Mesenchymal stem cell (in vitro differentiated cells and primary cell): Measurements from ENCODE around the gene SNW1.
A peak's percentile ranks its signal among the peaks of the same experiment; 100 is the strongest.
"Not testable (repeated sequence)": the region's sequence is repeated elsewhere in the genome, so short reads cannot be mapped to it uniquely, and the experiment has no call there.

ENCODE experiments used
- DNase-seq: peaks from one replicate; pipeline ENCODE4 v3.0.0-alpha.2; 2013
- H2AFZ ChIP-seq: one replicate; pipeline ENCODE4 v1.6.1; 2013; ENCODE audit warnings: low read depth, mild to moderate bottlenecking, control low read depth, inconsistent platforms, low read length, moderate library complexity
- H2AK5ac ChIP-seq: 2 replicates; pipeline ENCODE4 v1.6.1; 2013; ENCODE audit warnings: low read length, moderate library complexity, mild to moderate bottlenecking, inconsistent platforms; ENCODE audit not compliant: severe bottlenecking
- H2BK120ac ChIP-seq: one replicate; pipeline ENCODE4 v1.6.1; 2013; ENCODE audit warnings: low read depth, mild to moderate bottlenecking, inconsistent platforms, low read length, moderate library complexity
- H2BK12ac ChIP-seq, 2 experiments: one replicate each; pipeline ENCODE4 v1.6.1; 2013; ENCODE audit warnings: inconsistent platforms in 2 of 2, low read length in 2 of 2, mild to moderate bottlenecking in 2 of 2, moderate library complexity in 2 of 2, control low read depth in 1 of 2
- H2BK15ac ChIP-seq: one replicate; pipeline ENCODE4 v1.6.1; 2013; ENCODE audit warnings: mild to moderate bottlenecking, low read depth, inconsistent platforms; ENCODE audit not compliant: poor library complexity, severe bottlenecking
- H2BK5ac ChIP-seq: 2 replicates; pipeline ENCODE4 v1.6.1; 2013; ENCODE audit warnings: low read depth, mild to moderate bottlenecking, low read length, control low read depth, inconsistent platforms; ENCODE audit not compliant: poor library complexity, severe bottlenecking
- H3K14ac ChIP-seq, 2 experiments: one replicate each; pipeline ENCODE4 v1.6.1; 2013; ENCODE audit warnings: inconsistent platforms in 2 of 2, low read length in 2 of 2, control low read depth in 1 of 2, mild to moderate bottlenecking in 1 of 2, moderate library complexity in 1 of 2
- H3K18ac ChIP-seq, 2 experiments: one replicate each; pipeline ENCODE4 v1.6.1; 2013; ENCODE audit warnings: inconsistent platforms in 2 of 2, low read length in 2 of 2, control low read depth in 1 of 2, low read depth in 1 of 2, mild to moderate bottlenecking in 1 of 2
- H3K23ac ChIP-seq, 2 experiments: one replicate each; pipeline ENCODE4 v1.6.1; 2013; ENCODE audit warnings: inconsistent platforms in 2 of 2, low read length in 2 of 2, mild to moderate bottlenecking in 2 of 2, moderate library complexity in 2 of 2, control low read depth in 1 of 2
- H3K27ac ChIP-seq: 2 replicates; pipeline ENCODE4 v1.5.1; 2013; ENCODE audit warnings: mild to moderate bottlenecking, moderate library complexity, low read length, control low read depth, inconsistent platforms; ENCODE audit not compliant: poor library complexity, severe bottlenecking
- H3K27me3 ChIP-seq, 2 experiments: 2 replicates each; pipeline versions ENCODE4 v1.6.1 to v1.7.0; 2013; ENCODE audit warnings: low read length in 2 of 2, mild to moderate bottlenecking in 2 of 2, moderate library complexity in 2 of 2, control low read depth in 1 of 2, inconsistent platforms in 1 of 2; ENCODE audit not compliant: control insufficient read depth in 1 of 2, insufficient read depth in 1 of 2
- H3K36me3 ChIP-seq, 2 experiments: 2 replicates each; pipeline versions ENCODE4 v1.6.1 to v1.7.0; 2013; ENCODE audit warnings: low read length in 2 of 2, control low read depth in 1 of 2, inconsistent platforms in 1 of 2, low read depth in 1 of 2, mild to moderate bottlenecking in 1 of 2; ENCODE audit not compliant: insufficient read depth in 2 of 2, control insufficient read depth in 1 of 2
- H3K4ac ChIP-seq, 2 experiments: one replicate each; pipeline ENCODE4 v1.6.1; 2013; ENCODE audit warnings: inconsistent platforms in 2 of 2, low read length in 2 of 2, mild to moderate bottlenecking in 2 of 2, moderate library complexity in 2 of 2, control low read depth in 1 of 2, low read depth in 1 of 2
- H3K4me1 ChIP-seq: 2 replicates; pipeline ENCODE4 v1.6.1; 2013; ENCODE audit warnings: low read depth, low read length, control low read depth; ENCODE audit not compliant: control insufficient read depth, insufficient read depth
- H3K4me2 ChIP-seq: 2 replicates; pipeline ENCODE4 v1.6.1; 2013; ENCODE audit warnings: low read length, mild to moderate bottlenecking, inconsistent platforms; ENCODE audit not compliant: poor library complexity, severe bottlenecking
- H3K4me3 ChIP-seq, 2 experiments: 2 replicates each; pipeline versions ENCODE4 v1.5.1 to v1.7.0; 2013; ENCODE audit warnings: low read length in 2 of 2, mild to moderate bottlenecking in 2 of 2, control low read depth in 1 of 2, low read depth in 1 of 2; ENCODE audit not compliant: insufficient read depth in 1 of 2
- H3K79me1 ChIP-seq: replicated peaks from 2 replicates; pipeline ENCODE4 v1.6.1; 2013; ENCODE audit warnings: mild to moderate bottlenecking, control low read depth, low read length, inconsistent platforms; ENCODE audit not compliant: poor library complexity, severe bottlenecking
- H3K9ac ChIP-seq: 2 replicates; pipeline ENCODE4 v1.7.0; 2013; ENCODE audit warnings: mild to moderate bottlenecking, low read length, moderate library complexity
- H3K9me3 ChIP-seq: 2 replicates; pipeline ENCODE4 v1.7.0; 2013; ENCODE audit warnings: mild to moderate bottlenecking, low read length; ENCODE audit not compliant: control insufficient read depth
- H4K8ac ChIP-seq: one replicate; pipeline ENCODE4 v1.6.1; 2013; ENCODE audit warnings: inconsistent platforms, mild to moderate bottlenecking, low read length, moderate library complexity
- H4K91ac ChIP-seq: one replicate; pipeline ENCODE4 v1.6.1; 2013; ENCODE audit warnings: mild to moderate bottlenecking, low read length, inconsistent platforms
- WGBS: methylation state at CpG from one replicate; pipeline ENCODE4 v1.1.7; 2013; ENCODE audit warnings: mixed read lengths; 5-methylcytosine and 5-hydroxymethylcytosine counted together

Gene SNW1

DNA sequence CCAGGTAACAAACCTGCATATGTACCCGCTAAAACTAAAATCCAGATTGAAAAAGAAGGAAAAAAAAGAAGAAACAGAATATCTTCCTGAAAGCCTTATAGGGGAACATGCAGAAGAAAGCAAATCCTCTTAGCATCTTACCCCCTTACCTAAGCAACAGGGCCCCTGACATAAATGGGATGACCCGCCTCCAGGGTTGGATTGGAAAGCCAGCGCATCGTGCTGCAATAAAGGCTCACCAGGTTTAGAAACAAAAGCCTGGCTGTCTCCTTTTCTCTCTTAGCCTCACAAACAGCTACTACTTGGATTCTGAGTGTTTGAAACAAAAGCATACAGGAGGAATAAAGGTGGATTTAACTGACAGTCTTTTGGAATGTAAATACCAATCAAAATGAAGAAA lies 25.2 kb upstream of the SNW1 start:
- Histone ChIP-seq H3K36me3 (no peaks in the 10 kb centered on the region), H3K27me3 (peaks cover 8 to 15% of the 10 kb centered on the region in 2 experiments), H2AK5ac (no peak overlapping the region), H3K9me3 (no peaks in the 10 kb centered on the region), H3K9ac (no peak overlapping the region), H3K23ac (no peak overlapping the region), H3K4ac (no peak overlapping the region), H3K79me1 (no peaks in the 10 kb centered on the region), H2BK5ac (no peak overlapping the region), H2BK15ac (no peak overlapping the region), H3K14ac (no peak overlapping the region), H4K8ac (no peak overlapping the region), H3K4me3 (no peak overlapping the region), H3K4me2 (no peak overlapping the region), H3K4me1 (no peaks in the 10 kb centered on the region), H3K27ac (no peak overlapping the region), H2AFZ (no peak overlapping the region), H2BK12ac (no peak overlapping the region), H4K91ac (no peak overlapping the region), H2BK120ac (no peak overlapping the region), H3K18ac (no peak overlapping the region)
- 91% methylated on average over 3 of the region's 4 CpGs for WGBS
- DNase-seq = no peak

DNA sequence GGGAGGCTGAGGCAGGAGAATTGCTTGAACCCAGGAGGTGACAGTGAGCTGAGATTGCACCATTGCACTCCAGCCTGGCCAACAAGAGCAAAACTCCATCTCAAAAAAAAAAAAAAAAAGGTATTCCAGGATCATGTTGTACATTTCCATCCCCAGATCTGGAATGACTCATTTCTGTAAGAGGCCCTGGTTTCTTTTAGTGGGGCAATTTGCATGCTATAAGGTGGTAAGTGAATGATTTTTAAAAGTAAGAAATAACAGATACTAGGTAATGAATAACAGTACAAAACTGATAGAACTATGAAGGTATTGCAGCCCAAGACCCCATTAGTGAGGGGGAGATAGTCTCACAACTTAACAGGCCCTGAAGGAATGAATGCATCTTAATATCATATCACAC lies 21.2 kb upstream of the SNW1 start:
- no peaks in the 10 kb centered on the region for H3K4me1 ChIP-seq
- peak; percentile 31 for DNase-seq
- H3K9me3 ChIP-seq = no peaks in the 10 kb centered on the region
- H2BK15ac ChIP-seq = no peak overlapping the region
- no peaks in the 10 kb centered on the region for H3K27me3 ChIP-seq
- H3K23ac ChIP-seq = no peak overlapping the region
- H2BK5ac ChIP-seq = no peak overlapping the region
- no peak overlapping the region for H3K4ac ChIP-seq
- no peaks in the 10 kb centered on the region for H3K36me3 ChIP-seq
- H2AK5ac ChIP-seq = no peak overlapping the region
- no peak overlapping the region for H4K91ac ChIP-seq
- H3K79me1 ChIP-seq = no peaks in the 10 kb centered on the region
- no peak overlapping the region for H3K14ac ChIP-seq
- no peak overlapping the region for H2BK12ac ChIP-seq
- H2BK120ac ChIP-seq = no peak overlapping the region
- H3K27ac ChIP-seq = no peak overlapping the region
- no peak overlapping the region for H3K18ac ChIP-seq
- no peak overlapping the region for H3K4me2 ChIP-seq
- H4K8ac ChIP-seq = no peak overlapping the region
- no peak overlapping the region for H3K9ac ChIP-seq
- no peak overlapping the region for H3K4me3 ChIP-seq
- no peak overlapping the region for H2AFZ ChIP-seq

DNA sequence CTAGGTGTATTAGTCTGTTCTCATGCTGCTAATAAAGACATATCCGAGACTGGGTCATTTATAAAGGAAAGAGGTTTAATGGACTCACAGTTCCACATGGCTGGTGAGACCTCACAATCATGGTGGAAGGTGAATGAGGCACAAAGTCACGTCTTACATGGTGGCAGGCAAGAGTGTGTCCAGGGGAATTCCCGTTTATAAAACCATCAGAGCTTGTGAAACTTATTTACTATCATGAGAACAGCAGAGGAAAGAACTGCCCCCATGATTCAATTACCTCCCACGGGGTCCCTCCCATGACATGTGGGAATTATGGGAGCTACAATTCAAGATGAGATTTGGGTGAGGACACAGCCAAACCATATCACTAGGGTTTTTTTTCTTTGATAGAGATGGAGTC lies 13.0 kb upstream of the SNW1 start:
- H2AK5ac ChIP-seq, H3K9ac ChIP-seq, H3K18ac ChIP-seq, H3K27ac ChIP-seq, H3K9me3 ChIP-seq, H4K8ac ChIP-seq, H3K4me3 ChIP-seq, H2BK120ac ChIP-seq, H4K91ac ChIP-seq, H2BK5ac ChIP-seq, H2BK12ac ChIP-seq, H3K27me3 ChIP-seq, H3K4me1 ChIP-seq, H2BK15ac ChIP-seq, H3K14ac ChIP-seq, H3K36me3 ChIP-seq, H2AFZ ChIP-seq, DNase-seq, H3K4ac ChIP-seq, H3K79me1 ChIP-seq, H3K23ac ChIP-seq, H3K4me2 ChIP-seq: not testable (repeated sequence)
- 85% methylated on average over 4 of the region's 4 CpGs for WGBS

DNA sequence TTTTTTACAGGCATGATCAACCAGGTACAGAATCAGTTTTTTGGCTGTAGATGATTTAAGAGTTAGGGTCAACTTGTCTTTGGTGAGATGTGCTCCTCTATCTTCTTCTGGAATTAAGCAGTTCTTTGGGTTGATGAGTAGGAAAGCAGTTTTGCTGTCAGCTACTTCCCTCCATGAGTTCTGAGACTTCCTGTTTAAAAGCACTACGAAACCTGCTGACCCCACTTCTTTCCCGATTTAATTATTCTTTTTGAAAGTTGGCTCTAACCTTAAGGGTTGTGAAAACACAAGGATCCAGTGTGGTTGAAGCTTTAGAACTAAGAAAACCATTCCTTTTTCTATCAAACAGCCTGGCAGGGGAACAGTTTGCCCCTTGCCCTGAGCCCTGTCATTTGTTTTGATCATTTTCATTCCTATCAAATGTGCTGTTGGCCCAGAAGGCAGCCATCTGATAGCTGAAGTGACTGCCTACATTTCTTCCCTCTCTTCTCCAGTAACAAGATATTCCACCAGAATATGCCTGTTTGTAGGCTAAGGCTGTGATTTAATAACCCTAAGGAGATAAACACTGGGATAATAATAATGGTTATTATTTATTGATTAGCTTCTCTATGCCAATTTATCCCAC lies 7.6 kb upstream of the SNW1 start:
- not testable (repeated sequence) for DNase-seq, H3K4me3 ChIP-seq, H3K4me1 ChIP-seq, H2AK5ac ChIP-seq, H4K91ac ChIP-seq, H2BK120ac ChIP-seq, H3K14ac ChIP-seq, H2BK15ac ChIP-seq, H2BK12ac ChIP-seq, H3K79me1 ChIP-seq, H3K36me3 ChIP-seq, H2AFZ ChIP-seq, H2BK5ac ChIP-seq, H3K9ac ChIP-seq, H3K18ac ChIP-seq, H3K4me2 ChIP-seq, H3K27me3 ChIP-seq, H3K4ac ChIP-seq, H3K9me3 ChIP-seq, H4K8ac ChIP-seq, H3K27ac ChIP-seq, H3K23ac ChIP-seq
- no CpG with 5 or more reads among the region's 2 CpGs for WGBS
